OCI-M1 (cell line): ENCODE results near the gene GHITM.
"Not testable (repeated sequence)": the region's sequence is repeated elsewhere in the genome, so short reads cannot be mapped to it uniquely, and the experiment has no call there.

ENCODE experiments used
- DNase-seq: peaks from one replicate; lab custom pipeline; 2025; lab: John Stamatoyannopoulos, UW

Gene GHITM, protein sequence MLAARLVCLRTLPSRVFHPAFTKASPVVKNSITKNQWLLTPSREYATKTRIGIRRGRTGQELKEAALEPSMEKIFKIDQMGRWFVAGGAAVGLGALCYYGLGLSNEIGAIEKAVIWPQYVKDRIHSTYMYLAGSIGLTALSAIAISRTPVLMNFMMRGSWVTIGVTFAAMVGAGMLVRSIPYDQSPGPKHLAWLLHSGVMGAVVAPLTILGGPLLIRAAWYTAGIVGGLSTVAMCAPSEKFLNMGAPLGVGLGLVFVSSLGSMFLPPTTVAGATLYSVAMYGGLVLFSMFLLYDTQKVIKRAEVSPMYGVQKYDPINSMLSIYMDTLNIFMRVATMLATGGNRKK

DNA sequence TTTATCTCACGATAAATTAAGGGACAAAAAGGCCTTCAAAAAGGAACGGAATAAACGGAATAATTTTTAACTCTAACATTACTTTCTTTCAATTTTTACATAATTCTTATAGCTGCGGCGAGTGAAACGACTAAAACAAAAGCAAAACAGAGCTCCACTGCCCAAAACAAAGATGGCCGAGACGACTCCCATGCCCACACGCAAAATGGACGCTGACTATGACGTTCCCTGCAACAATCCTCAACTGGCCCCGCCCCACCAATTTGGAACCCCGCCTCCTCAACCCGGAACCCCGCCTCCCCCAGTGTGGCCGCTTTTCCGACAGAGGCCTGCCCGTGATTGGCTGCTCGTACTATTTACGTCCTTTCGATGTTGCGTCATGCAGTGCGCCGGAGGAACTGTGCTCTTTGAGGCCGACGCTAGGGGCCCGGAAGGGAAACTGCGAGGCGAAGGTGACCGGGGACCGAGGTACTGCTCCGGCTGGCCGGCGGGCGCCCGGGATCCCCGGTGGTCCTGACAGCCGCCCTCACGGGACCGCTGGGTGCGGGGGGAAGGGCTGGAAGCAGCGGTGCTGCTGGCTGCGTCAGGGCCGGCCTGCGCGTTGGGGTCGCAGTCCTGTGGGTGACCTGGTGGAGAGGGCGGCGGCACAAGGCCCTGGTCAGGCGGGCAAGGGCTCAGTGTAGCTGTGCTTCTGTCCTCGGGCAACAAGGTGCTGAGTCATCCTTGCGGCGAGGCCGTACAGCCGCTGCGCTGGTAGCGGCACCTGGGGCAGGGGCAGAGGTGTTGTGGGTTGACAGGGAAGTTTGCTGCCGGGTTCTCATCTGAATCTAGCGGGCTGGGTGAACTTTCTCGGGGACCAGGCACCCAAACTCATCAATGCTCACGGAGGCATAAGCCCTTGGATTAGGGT lies at the start of gene GHITM:
Gene GHITM (plus strand): TSS at position 384 of the 910 bp plus-strand sequence. CDS start 1,992 bp downstream, outside the sequence.
- DNase-seq, result peak; percentile 99

DNA sequence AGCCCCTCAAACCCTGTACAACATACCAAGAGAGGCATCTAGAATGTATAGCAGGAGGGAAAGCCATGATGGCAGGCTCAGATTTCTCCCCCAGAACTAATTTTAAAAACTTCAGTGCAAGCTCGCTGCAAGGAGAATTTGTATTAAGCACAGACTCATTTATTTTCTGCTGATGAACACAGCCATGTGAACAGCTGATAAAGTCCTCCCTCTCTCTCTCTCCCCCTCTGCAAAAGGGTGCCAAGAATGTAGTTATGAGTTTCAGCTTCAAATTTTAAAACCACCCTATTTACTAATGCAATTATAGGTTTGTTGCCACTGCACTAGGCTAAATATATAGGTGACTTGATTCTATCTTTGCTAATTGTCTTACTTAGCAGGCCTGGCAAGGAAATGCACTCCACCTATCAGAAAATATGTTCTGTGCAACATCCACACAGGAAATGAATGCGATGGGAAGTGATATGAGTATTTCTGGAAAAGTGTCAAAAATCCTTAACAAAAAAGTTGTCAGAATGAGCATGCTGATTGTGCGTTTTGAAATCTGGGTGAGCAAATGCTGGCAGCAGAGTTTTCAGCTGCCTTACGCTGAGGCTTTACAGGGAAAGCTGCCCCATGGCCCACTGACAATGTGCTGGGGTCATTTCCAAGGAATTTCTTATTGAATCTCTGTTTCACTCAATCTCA lies 43.4 kb upstream of the GHITM start:
- DNase-seq, result no peak

DNA sequence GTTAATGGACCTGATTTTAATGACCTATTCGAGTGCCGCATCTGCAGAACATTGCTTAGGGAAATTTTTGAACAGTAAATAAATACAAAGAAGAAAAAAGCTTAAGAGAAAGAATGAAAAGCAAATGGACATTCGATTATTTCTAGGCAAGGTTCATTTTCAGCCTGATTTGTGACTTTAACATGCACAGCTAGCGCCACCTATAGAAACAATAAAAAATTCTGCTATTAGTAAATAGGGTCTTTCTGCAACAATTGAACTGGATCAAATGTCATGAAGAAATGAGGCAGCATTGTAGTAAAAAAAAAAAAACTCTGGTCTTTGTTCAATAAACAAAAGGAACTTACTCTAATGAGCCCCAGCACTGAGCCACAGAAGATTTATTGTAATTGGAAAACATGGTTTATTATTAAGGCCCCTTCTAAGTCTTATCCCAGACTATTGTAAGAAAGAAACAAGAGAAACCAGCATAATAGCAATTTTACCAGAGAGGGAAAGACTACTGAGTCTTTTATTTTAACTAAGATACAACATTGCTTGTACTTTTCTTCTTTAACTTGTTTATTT lies 41.4 kb upstream of the GHITM start:
- DNase-seq, result peak; percentile 85

DNA sequence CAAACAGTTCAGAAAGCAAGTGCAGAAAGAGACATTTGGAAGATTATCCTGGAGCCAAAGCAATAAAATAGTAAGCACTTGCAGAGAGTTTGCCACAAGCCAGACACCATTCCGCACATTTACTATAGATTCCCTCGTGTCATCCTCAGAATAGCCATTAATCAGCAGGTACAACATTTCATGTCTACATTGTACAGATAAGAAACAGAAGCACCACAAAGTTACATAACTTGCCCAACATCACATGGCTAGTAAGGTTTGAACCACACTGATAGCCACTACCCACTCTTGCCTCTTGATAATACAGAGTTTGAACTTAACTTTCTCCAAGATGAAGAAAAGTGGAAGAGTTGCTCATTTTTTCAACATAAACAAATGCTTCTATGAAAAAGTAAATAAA lies 40.6 kb upstream of the GHITM start:
- peak; percentile 97 for DNase-seq

DNA sequence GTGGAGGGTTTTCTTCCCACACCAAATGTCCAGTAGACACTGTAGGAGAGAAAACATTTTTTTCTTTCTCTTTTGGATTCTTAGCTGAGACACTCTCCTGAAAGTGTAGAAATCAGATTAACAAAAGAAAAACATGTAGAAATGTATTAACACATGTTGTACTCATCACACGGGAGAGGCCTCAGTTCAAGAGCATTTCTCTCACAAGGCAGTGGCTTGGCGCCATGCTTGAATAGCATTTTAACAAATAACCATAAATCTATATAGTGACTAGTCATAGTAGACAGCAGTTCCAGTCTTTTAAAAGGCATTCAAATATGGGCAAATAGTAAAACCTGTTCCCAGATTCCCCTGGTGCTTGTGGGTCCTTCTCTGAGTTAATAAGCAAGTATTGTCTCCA lies 38.3 kb upstream of the GHITM start:
- no peak for DNase-seq

DNA sequence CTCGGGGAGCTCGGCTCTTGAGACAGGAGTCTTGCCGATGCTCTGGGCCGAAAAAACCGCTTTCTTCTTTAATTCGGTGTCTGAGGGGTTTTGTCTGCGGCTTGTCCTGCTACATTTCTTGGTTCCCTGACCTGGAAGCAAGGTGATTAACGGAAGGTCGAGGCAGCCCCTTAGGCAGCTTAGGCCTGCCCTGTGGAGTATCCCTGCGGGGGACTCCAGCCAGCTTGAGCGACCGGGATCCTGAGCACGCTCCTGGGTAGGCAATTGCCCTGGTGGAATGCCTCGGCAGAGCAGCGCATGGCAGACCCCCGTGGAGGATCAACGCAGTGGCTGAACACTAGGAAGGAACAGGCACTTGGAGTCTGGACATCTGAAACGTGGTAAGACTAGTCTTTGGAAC lies 30.5 kb upstream of the GHITM start:
- no peak for DNase-seq

DNA sequence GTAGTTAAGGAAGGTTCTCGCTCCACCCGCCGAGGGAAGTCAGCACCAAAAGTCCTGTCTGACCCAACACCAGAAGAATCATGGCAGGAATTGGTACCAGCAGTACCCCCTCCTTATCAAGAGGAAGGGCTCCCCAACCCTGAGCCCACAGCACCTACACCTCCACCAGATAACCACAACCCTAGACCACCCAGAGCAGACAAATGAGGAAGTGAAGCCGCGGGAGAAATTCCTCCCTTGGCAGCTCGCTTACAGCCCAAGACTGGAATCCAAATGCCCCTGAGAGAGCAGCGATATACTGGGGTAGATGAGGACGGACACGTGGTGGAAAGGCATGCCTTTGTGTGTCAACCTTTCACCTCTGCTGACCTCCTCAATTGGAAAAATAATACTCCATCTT lies 29.5 kb upstream of the GHITM start:
- DNase-seq, result not testable (repeated sequence)

DNA sequence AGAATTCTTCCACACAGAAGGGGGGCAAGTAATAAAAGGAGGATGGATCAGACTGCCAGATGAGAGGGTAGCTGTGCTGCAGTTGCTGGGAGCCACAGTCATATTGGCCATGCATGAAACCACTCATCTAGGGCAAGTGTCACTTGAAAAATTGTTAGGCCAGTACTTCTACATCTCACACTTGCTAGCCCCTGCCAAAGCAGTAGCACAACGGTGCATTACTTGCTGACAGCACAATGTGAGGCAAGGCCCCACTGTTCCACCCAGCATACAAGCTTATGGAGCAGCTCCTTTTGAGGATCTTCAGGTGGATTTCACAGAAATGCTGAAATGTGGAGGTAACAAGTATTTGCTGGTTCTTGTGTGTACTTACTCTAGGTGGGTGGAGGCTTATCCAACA lies 25.8 kb upstream of the GHITM start:
- DNase-seq, result not testable (repeated sequence)

DNA sequence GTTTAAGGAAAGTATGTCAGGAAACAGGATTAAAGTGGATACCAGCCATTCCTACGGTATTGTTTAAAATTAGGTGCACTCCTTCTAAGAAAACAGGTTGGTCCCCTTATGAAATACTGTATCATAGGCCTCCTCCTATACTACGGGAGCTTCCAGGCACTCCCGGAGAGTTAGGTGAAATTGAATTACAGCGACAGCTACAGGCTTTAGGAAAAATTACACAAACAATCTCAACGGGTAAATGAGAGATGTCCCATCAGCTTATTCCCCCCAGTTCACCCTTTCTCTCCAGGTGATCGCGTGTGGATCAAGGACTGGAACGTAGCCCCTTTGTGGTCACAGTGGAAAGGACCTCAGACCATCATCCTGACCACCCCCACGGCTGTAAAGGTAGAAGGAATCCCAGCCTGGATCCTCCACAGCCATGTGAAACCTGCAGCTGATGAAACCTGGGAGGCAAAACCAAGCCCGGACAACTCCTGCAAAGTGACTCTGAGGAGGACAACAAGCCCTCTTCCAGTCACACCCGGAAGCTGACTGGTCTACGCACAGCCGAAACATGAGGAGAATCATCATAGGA lies 25.1 kb upstream of the GHITM start:
- peak; percentile 57 for DNase-seq

DNA sequence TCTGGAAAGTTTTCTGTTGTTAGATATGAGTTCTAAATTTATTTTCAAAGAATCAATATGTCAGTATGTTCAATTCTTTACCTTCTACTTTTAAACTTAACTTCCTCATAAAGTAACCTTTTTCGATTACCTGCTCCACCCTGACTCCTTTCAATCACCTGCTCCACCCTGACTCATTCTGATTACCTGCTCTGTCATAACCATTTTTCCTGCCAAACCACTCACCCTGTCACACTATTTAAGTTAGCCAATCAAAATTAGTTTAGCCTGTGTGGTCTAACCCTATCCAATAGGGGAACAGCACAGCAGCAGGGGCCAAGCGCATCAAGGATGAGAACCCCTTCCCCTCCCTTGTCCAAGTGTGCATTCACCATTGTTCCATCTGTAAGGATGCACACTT lies 22.1 kb upstream of the GHITM start:
- not testable (repeated sequence) for DNase-seq

DNA sequence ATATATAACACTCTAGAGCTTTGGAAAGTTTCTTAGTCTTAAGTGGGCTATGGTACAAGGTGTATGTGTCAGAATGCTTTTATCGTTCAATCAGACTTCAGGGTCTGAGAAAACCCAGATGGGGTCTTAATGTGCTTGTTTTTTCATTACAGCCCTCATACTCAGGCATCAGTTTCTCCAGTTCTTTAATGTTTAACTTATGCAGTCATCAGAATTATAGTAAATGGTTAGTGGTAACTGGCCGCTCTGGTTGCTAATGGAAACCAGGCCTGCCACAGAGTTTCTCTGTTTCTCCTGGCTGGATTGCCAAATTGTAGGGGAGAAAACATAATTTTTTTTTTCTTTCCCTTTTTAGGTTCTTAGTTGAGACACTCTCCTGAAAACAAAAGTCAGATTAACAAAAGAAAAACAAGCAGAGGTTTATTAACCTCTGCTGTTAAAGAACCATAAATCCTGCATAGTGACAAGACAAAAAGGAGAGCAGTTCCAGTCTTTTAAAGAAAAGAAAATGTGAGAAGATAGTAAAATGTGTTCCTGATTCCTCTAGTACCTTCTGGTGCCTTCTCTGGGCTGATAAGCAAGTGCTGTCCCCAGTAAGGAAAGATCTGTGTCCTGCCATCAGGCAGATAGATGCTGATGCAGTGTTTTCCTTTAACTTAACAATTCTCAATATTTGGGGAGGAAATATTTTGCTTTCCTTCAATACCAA lies 21.5 kb upstream of the GHITM start:
- no peak for DNase-seq

DNA sequence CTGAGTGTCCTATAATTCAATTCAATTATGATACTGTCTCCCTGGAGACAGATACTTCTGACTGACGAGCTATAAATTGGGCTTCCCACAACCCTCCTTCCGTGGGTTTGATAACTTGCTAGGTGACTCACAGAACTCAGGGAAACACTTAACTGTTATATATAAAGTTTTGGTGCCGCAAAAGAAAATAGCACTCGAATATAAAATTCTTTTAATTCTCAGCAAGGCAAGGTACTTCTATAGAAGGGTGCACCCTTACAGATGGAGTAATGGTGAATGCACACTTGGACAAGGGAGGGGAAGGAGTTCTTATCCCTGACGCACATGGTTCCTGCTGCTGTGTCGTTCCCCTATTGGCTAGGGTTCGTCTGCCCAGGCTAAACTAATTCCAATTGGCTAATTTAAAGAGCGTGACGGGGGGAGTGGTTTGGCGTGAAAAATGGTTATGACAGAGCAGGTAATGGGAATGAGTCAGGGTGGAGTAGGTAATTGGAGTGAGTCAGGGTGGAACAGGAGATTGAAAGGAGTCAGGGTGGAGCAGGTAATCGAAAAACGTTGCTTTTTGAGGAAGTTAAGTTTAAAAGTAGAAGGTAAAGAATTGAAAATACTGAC lies 20.8 kb upstream of the GHITM start:
- DNase-seq, result no peak

DNA sequence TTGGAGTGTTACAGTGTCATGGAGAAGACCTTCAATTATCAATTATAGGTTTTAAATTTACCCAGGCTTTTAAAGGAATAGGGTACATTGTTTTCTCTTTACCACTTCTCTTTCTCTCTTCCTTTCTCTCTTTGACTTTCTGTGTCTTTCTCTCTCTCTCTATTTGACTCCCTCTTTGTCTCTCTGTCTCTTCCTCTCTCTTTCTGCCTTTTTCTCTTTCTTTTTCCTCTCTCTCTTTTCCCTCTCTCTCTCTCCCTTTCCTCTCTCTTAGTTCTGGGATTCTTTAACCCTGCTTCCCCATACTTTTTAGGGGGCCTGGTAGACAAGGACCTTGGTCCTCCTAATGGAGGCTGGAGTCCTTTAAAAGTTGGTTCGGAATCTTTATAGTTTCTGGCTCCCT lies 15.9 kb upstream of the GHITM start:
- no peak for DNase-seq

DNA sequence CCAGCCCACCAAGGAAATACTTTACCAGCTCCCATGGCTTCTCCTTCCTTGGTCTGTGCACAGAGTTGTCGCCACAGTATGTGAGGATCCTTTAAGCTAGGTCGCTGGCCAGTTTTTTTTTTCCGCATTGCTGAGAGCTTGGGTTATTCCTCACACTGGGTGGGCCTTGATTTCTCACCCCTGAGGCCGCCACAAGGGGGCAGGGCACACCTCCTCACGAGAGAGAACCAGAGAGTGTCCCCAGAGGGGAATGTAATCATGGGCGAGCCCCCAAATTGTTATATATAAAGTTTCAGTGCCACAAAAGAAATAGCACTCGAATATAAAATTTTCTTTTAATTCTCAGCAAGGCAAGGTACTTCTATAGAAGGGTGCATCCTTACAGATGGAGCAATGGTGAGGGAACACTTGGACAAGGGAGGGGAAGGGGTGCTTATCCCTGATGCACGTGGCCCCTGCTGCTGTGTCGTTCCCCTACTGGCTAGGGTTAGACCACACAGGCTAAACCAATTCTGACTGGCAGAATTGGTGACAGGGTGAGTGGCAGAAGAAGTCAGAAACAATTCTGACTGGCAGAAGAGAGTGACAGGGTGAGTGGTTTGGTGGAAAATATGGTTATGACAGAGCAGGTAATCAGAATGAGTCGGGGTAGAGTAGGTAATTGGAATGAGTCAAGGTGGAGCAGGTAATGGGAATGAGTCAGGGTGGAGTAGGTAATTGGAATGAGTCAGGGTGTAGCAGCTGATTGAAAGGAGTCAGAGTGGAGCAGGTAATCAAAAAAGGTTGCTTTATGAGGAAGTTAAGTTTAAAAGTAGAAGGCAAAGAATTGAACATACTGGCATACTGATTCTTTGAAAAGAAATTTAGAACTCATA lies 13.2 kb upstream of the GHITM start:
- peak; percentile 11 for DNase-seq

DNA sequence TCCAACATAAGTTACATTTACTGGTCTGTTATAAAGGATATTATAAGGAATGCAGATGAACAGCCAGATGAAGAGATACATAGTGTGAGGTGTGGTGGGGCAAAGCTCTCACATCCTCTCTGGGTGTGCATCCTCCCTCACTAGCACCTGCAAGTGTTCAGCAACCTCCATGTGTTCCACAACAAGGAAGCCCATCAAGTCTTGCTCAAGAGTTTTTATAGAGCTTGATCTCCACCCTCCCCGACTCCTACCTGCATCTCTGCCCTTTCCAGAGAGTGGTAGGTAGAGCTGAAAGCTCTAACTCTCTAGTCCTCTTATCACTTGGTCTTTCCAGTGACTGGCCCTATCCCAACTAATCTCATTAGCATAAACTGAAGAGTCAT lies 12.5 kb upstream of the GHITM start:
- no peak for DNase-seq

DNA sequence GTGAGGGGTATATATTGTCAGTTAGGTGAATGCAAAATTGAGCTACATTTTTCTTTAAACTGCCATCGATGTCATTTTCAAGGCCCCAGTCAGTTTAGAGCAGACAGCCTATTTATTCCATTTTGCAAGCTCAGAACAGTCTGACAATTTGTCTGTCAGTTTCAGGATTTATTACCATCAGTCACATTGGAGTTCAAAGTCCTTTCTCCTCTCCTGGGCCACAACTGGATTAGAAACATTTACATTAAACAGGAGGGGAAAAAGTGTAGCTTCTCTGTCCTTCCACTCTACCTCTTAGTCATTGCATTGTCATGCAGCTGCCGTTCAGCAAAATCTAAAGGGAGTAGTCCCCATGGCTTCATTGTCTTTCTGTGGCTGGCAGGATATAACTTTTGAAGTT lies 3.5 kb upstream of the GHITM start:
- DNase-seq, result peak; percentile 14

DNA sequence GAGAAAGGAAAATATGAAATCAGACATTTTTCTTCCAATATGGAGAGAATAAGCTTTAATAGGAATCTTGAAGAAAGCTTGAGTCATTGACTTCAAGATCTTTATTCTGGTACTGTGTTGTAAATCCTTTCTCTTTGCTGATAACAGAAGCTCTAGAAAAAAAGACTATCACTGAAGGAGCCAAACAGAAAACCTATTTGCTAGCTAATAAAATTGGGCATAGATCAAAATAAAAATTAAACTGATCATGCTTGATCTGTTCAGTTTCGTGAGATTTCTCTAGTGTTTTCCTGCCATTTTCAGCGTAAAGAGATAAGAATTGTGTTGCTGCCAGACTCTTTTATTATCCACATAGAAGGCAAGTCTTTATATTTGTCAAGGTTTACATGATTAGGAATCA lies 1.5 kb upstream of the GHITM start:
- no peak for DNase-seq

DNA sequence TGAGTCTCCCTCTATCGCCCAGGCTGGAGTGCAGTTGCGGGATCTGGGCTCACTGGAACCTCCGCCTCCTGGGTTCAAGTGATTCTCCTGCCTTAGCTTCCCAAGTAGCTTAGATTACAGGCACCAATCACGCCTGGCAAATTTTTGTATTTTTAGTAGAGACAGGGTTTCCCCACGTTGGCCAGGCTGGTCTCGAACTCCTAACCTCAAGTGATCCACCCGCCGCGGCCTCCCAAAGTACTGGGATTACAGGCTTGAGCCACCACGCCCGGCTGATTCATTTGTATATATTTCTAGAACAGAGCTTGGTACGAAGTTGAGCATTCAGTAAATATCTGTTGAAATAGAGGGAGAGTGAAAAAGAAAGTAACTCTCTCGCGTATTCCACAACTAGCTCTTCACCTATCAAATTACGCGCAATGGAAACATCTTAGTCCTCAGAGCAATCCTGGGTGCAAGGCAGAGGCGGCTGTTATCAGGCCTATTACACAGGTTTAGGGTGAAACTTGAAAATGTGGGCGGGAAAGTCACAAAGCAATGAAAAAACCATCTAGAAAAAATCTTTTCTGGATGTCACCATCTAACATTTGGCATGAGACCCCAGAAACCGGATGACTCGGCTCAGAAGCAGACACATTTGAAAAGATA lies 707 bp upstream of the GHITM start:
- peak; percentile 80 for DNase-seq

DNA sequence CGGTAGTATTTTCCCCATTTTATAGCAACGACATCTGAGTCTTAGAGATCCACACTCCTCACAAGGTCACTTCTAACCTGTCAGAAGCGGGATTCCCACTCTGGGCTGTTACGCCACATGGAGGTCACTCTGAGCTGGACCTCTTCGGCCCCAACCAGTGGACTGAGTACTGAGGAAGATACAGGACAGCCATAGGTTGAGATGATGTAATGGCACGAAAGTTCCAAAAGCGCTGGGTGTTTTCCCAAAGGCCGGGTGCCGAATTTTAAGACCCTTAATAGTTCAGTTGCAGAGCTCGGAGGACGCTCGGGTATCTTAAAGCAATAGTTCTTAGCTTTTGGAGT lies 699 bp downstream of the GHITM start:
- peak; percentile 76 for DNase-seq
